Stimulated activated CD8-positive, alpha-beta memory T cell treated with anti-CD3 and anti-CD28 coated beads, Interleukin-7, amount 100 ng/mL, for 1 hour (primary cell): ENCODE data around the gene COBL.

Source experiments
- DNase-seq, 2 donors: peaks; one replicate each; pipeline ENCODE4 v3.0.0-alpha.2; 2020; ENCODE audit warnings: low read depth in 2 of 2

Gene COBL

GRCh38 chr7:51325908-51326307, 9.3 kb upstream of the COBL start:
- no peak for DNase-seq

- DNase-seq, result no peak
These were observed 8.7 kb upstream of the COBL start for GRCh38 chr7:51325261-51325676.

- DNase-seq, result no peak
These were observed 7.7 kb upstream of the COBL start for GRCh38 chr7:51324206-51324898.

GRCh38 chr7:51321961-51322515, 5.4 kb upstream of the COBL start:
- no peak for DNase-seq

- no peak for DNase-seq
These were observed 2.4 kb upstream of the COBL start for GRCh38 chr7:51318886-51319579.

GRCh38 chr7:51318001-51318400, 1.4 kb upstream of the COBL start:
- DNase-seq, result no peak

- no peak for DNase-seq
These were observed 937 bp upstream of the COBL start for GRCh38 chr7:51317582-51317910.

- no peak for DNase-seq
These were observed 345 bp downstream of the COBL start for GRCh38 chr7:51316262-51316665.

GRCh38 chr7:51315393-51316261, 982 bp downstream of the COBL start:
- no peak for DNase-seq

- DNase-seq, result no peak
These were observed 1.9 kb downstream of the COBL start for GRCh38 chr7:51314726-51315125.

GRCh38 chr7:51313738-51314425, 2.7 kb downstream of the COBL start:
- no peak for DNase-seq

- no peak for DNase-seq
These were observed 3.5 kb downstream of the COBL start for GRCh38 chr7:51312951-51313737.

GRCh38 chr7:51311166-51311565, 5.4 kb downstream of the COBL start:
- DNase-seq, result no peak

- no peak for DNase-seq
These were observed 6.5 kb downstream of the COBL start for GRCh38 chr7:51310131-51310583.

GRCh38 chr7:51309361-51310130, 7.1 kb downstream of the COBL start:
- no peak for DNase-seq

GRCh38 chr7:51308696-51309095, 7.9 kb downstream of the COBL start:
- DNase-seq, result no peak

- no peak for DNase-seq
These were observed 8.3 kb downstream of the COBL start for GRCh38 chr7:51308265-51308664.

GRCh38 chr7:51307651-51308210, 8.9 kb downstream of the COBL start:
- no peak for DNase-seq

GRCh38 chr7:51306761-51307160, 9.8 kb downstream of the COBL start:
- no peak for DNase-seq

- no peak for DNase-seq
These were observed 11.9 kb downstream of the COBL start for GRCh38 chr7:51304729-51305128.
